Measurements from ENCODE around the gene SSTR4.
"Not testable (repeated sequence)": the region's sequence is repeated elsewhere in the genome, so short reads cannot be mapped to it uniquely, and the experiment has no call there.

The SSTR4 gene, protein sequence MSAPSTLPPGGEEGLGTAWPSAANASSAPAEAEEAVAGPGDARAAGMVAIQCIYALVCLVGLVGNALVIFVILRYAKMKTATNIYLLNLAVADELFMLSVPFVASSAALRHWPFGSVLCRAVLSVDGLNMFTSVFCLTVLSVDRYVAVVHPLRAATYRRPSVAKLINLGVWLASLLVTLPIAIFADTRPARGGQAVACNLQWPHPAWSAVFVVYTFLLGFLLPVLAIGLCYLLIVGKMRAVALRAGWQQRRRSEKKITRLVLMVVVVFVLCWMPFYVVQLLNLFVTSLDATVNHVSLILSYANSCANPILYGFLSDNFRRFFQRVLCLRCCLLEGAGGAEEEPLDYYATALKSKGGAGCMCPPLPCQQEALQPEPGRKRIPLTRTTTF

DNA sequence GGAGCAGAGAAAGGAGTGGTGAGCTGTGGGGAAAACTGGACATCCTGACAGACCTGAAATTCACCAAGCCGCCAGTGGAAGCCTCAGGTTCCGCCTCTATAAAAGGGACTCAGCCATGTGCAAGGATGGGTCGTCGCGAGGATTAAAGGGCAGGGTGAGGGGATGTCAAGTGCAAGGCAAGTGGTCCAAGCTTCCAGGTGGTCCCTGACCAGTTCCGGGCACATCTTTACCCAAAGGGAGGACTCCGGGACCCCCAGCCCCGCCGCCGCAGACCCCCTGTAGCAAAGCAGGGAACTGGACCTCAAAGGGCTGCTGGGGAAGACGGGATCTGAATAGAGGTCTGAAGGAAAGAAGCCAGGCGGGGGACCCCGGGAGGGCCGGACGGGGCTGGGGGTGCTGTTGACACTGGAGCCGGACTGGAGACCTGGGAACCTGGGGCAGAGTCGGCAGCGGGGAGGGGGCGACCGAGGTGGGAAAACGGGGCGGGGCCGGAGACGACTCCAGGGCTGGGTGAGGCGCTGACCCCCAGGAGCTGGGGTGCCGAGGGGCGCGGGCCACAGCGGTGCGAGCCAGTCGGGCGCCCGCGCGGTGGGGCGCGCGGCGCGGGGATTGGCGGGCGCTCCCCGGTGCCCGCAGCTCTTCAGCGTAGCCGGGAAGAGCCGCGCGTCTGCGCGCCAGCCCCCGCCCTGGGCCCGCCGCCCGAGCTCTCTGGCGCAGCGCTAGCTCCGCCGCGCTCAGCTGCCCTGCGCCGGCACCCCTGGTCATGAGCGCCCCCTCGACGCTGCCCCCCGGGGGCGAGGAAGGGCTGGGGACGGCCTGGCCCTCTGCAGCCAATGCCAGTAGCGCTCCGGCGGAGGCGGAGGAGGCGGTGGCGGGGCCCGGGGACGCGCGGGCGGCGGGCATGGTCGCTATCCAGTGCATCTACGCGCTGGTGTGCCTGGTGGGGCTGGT lies at the start of gene SSTR4:
Gene SSTR4, plus strand, starts transcription at position 592 of the 951 bp plus-strand sequence. Its CDS starts 172 bp downstream, at position 764.
- DNase-seq (ENCODE audit: low spot score): no peak

DNA sequence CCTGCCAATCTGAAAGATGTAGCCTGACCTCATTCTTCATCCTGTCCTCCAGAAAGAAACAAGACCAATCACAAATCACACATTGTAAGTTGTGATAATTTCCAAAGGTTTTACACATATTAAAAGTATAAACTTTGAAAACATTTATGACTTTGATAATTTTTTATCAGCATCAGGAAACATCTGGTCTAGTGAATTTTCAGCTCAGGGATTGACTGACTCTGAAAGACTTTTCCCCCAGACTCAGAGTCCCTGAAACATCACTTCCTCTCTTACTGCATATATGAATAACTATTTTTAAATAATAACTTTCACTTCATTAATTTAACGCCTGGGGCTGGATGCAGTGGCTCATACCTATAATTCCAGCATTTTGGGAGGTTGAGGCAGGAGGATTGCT lies 48.5 kb upstream of the SSTR4 start:
- DNase-seq (ENCODE audit: low spot score): no peak

DNA sequence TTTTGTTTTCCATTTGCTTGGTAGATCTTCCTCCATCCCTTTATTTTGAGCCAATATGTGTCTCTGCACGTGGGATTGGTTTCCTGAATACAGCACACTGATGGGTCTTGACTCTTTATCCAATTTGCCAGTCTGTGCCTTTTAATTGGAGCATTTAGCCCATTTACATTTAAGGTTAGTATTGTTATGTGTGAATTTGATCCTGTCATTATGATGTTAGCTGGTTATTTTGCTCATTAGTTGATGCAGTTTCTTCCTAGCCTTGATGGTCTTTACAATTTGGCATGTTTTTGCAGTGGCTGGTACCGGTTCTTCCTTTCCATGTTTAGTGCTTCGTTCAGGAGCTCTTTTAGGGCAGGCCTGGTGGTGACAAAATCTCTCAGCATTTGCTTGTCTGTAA lies 43.7 kb upstream of the SSTR4 start:
- not testable (repeated sequence) for DNase-seq (ENCODE audit: low spot score)

DNA sequence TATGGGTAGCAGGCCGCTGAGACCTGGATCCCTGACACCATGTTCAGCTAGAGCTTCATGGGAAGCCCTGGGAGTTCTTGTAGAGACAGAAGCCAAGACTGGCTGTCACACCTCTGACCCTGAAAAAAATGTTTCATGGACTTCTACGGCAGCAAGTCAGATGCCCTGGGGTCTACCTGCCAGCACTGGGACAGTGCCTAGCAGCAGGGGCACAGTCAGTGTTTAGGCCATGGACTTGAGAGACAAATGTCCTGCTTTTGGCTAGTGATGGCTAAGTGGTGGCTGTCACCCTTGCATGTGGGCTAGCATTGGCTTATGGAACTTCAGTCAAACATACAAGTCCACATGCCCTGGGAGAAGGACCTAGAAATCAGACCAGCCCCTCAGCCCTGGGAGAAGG lies 41.3 kb upstream of the SSTR4 start:
- no peak for DNase-seq (ENCODE audit: low spot score)

DNA sequence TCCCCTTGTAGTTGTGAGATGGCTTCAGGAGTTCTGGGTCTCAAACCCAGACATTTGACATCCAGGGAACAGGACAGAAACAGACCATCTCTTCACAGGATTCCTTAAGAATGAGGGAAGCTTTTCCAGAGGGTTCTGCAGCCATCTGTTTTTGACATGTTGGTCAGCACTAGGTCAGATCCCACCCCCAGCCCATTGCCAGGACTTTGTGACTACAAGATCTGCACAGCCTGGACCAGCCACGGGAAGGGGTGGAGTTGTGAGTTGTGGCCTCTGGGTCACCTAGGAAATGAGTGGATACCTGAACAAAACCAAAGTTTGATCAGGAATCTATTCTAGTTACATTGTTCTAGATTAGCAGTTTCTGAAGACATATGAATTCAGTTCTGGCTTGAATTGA lies 39.2 kb upstream of the SSTR4 start:
- no peak for DNase-seq (ENCODE audit: low spot score)

DNA sequence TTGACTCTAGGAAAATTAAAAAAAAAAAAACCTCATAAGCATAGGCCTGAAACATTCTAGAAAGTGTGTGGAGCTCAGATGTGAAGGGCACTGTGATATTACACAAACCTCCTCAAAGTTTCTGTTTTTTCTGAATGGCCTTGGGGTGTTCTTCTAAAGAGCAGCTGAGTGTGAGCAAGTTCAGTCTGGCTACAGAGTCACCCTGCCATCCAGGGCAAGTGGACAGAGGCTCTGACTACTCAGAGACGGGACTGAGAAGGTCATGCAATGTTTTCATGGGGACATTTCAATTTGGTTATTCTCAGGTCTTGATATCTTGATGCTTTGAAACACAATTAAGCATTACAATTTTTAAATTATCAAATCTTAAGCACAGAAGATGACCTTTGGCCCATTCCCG lies 36.6 kb upstream of the SSTR4 start:
- DNase-seq (ENCODE audit: low spot score): no peak

DNA sequence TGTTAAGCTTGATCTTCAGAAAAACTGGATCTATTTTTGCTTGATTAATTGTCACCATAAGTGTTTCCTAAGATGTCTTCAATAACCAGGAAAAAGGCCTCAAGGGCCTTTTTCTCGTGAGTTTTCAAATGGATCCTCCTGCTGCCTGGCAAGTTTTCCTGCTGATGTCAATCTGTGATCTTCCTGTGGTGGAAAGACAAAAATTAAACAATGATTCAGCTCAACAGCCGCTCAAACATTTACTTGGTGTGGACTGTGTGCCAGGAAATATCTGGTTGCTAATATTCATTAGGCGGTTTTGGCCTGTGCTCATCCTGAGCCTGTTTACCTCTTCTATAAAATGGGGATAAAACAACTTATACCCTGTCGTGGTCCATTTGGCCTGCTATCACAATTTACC lies 35.4 kb upstream of the SSTR4 start:
- no peak for DNase-seq (ENCODE audit: low spot score)

DNA sequence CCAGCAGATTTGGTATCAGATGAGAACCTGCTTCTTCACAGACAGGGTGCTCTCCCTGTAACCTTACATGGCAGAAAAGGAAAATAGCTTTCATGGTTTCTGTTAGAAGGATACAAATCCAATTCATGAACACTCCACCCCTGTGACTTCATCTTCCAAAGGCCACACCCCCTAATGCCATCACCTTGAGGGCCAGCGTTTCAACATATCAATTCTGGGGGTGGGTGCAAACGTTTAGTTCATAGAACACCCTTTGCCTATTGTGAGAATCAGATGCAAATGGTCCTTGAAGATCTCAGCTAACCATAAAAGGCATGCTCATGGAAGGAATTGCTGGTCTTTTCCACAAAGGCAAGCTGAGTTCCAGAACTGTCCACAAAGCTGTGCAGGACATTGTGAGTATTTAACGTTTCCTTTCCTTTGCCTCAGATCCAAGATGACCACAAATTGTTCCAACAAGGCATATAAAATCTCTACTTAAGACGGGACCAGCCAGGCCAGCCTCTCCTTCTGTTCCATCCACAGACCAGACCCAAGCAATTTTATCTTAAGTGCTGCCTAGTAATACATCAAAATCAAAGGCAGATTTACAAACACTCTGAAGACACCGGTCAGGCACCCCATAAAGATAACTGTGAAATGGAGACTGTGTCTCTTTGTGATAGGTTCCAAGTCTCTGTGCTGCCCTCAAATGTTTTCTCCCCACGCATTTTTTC lies 34.7 kb upstream of the SSTR4 start:
- no peak for DNase-seq (ENCODE audit: low spot score)

DNA sequence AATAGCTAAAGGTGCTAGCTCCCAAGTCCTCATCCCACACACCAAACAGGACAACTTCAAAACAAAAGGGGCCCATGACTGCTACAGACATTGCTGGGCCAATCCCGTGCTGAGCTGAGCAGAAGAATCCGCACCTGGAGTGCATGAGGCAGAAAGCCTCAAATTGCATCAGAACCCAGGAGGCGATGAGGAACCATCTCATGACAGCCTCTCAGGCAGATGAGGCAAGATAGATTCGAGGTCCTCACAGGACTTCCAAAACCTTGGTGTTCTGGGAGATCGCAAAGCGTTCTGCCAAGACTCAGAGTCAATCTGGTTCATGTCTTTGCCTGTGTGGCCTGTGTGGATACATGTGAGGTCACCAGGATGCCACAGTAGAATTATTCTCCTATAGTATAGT lies 32.8 kb upstream of the SSTR4 start:
- no peak for DNase-seq (ENCODE audit: low spot score)

DNA sequence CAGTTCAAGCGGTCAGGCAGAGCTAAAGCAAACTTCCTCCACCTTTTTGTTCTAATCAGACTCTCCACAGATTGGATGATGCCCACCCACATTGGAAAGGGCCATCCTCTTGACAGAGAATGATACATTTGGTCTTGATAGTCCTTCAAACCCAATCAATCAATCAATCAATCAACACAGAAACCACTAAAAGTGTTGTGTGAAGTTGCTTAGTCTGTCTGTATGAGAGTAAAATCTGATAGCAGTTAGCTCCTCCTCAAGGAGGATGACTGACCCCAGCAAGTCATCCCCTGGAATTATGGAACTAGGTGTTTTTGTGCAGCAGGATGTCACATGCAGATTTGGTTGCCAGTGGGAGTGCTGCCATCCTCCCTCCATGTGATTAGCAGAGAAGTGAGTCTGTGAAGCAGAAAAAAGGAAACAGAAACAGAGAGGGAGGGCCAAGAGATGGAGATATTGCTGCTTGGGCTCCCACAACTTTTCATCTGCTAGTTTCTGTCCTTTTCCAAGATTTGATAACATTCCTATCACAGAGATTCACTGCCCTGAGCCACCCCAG lies 32.0 kb upstream of the SSTR4 start:
- no peak for DNase-seq (ENCODE audit: low spot score)

DNA sequence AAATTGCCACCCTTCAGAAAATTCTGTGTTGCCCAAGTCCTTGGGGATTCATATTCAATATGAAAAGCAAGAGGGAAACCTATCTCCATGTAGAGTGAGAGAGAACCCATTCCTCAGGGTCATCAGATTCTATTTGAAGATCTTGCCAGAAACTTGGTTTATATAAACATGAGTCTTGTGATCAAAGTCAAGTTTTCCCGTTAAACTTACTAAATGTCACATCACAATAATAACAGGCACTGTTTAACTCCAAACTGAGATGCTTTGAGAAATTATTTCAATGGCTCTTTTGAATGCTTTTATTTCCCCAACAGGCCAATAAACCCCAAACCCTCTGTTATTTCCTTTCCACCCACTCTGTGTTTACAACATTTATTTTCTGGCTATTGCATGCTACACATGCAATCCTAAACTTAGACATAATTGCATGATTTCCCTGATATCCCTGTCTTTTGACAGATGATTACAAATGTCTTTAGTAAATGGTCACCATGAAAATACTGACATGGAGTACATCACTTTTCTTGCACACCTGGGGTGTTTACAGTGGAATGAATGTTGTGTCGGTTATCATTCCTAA lies 31.1 kb upstream of the SSTR4 start:
- DNase-seq (ENCODE audit: low spot score): no peak

DNA sequence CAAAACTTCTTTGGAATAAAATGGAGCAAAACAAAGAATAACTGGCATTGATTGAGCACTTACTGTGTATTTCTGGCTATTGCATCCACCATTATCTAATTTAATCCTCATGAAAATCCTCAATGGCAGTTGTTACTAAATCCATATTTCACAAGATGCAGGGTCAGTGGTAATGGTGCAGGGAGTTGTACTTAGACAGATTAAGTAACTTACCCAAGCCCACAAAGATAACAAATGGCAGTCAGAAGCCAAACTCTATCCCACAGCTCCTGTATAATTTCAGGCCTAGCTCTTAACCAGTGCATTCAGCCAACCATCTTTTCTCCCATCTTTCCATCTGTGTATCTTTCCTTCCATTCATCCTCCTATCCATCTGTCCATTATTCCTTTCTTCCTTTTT lies 29.3 kb upstream of the SSTR4 start:
- no peak for DNase-seq (ENCODE audit: low spot score)

DNA sequence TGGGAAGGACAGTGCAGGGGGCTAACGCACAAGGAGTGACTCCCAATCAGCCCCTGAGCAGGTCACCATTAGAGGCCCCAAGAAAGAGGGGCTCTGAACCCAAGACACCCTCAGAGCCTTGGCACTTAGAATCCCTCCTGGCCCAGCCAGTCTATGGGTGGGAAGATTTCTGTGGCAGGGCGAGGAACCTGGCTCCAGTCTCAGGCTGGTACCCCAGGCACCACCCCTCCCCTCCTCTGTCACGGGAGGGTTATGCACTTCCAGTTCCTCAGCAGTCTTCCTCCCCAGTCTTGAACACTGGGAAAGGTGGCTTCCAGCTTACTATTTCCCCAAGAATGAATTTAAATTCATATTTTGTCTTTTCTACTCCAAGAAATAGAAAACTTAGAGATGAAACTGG lies 27.6 kb upstream of the SSTR4 start:
- DNase-seq (ENCODE audit: low spot score): no peak

DNA sequence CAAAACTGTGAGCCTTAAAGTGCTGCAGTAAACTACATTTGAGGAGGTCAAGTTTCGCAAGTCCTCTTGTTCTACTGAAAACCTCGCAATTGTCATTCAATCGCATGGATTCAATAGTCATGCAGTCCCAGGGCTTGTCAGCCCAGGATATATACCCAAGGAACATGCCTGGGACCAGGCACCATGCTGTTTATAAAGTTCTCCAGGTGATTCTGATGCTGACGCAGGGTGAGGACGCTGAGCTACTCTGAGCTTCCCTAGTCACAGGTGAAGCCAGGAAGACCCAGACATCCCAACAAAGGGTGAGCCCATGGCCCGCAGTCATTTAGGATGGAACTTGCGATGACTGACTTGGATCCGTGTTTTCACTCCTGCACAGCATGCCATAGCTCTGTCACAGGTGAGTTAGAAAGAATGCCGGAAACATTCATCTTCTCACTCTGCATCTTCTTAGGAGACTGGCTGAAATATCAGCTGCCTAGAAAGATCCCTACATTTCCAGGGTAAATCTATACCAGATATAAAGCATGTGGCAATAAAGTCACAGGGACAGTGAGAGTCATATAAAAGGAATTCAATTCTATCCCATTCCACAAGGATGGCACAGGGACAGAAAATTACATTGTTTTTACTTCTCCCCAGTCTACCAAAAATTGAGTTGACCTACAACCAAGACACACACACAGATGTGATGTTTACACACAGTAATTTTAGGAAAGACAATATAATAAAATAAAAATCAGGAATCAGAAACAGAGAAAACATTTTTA lies 27.0 kb upstream of the SSTR4 start:
- no peak for DNase-seq (ENCODE audit: low spot score)

DNA sequence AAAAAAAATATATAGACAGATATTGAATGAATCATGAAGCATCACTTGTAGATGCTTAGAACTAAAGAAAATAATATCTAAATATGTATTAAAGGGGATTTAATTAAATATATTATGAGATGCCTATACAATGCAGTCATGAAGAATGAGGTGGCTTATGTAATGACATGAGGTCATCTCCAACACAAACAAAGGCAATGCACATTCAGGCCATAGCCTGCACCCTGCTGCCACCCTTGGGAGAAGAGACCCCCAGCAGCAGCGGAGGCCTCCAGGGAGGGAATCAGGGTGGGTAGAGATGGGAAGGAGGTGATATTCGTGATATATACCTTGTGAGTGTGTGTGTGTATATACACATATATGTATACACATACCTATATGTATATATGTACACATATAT lies 26.4 kb upstream of the SSTR4 start:
- DNase-seq (ENCODE audit: low spot score): peak; percentile 8

DNA sequence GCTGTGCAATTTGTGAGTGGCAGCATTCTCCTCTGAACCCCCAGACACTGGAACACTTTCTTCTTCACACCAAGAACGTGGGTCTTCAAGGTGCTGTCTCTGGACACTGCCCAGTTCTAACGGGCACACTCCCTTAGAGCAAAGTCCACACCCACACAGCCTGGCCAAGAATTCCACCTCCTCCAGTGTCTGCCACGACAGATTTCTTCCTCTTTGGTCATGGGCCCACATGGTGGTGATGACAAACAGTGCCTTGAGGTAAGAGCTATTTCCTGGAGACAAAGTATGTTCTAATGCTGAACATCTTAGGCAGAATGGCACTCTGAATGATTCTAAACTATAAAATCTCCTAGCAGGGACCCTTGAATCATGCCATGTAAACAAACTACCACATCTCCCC lies 25.5 kb upstream of the SSTR4 start:
- no peak for DNase-seq (ENCODE audit: low spot score)

DNA sequence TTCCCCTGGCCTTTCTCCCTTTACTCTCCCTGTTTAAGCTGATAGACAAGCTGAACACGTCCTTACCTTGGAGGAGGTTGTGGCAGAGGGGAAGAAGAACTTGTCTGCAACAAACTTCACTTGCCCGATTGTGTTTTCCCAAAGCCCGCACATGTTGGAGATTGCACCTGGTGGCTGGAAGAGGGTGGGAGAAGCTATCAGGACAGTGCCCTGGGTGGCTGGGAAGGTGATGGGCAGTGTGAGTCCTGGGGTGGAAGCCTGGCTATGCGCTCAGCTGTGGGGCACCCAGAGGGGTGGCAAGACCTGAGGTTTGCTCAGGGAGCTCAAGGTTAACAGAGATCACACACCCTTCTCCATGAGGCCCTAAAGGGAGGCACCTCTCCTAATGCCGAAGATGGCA lies 25.0 kb upstream of the SSTR4 start:
- no peak for DNase-seq (ENCODE audit: low spot score)

DNA sequence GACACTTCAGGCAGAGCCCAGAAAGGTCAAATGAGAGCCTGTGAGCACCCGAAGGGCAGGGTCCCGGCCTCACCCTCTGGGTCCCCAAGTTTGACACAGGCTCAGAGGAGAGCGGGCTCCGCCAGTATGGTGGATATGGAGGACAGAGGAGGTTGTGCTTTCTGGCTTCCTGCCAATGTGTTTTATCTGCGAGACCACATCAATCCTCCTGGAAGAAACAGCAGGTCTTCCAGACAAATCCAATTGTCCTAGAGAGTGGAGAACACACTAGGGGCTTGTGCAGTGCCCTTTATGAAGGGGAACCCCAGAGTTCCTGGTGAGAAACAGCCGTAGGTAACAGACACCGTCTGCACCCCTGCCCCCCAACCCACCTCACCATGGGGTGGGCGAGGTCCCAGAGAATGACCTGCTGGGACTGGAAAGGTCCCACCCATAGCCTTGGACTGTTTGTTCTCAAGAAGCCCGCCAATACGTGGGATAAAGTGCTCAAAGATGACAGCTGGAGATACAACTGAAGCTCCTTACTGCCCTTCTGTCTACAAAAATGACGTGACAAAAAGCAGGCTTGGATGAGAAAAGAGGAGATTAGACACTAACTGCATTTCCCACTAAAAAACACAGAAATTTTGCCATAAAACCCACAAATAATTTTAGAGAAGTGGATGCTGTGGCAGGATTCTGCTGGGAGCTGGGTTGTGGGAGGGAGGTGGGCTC lies 23.9 kb upstream of the SSTR4 start:
- no peak for DNase-seq (ENCODE audit: low spot score)

DNA sequence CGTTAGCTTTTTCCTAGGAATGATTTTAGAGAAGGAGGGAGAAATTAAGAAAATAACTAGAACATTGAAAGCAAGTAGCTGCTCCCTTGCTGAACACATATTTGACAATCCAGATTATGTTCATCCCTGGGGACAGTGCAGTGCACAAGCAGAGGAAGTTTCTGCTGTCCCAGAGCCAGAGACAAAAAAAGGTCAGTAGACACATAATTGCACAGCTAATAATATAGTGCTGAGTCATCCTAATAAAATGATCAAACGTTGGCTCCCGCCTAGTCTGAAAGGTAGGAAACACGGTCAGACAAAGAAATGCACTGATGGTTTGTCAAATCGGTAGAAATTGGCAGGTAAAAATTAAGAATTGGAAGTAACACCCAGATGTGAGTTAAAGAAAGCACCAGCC lies 21.7 kb upstream of the SSTR4 start:
- DNase-seq (ENCODE audit: low spot score): no peak

DNA sequence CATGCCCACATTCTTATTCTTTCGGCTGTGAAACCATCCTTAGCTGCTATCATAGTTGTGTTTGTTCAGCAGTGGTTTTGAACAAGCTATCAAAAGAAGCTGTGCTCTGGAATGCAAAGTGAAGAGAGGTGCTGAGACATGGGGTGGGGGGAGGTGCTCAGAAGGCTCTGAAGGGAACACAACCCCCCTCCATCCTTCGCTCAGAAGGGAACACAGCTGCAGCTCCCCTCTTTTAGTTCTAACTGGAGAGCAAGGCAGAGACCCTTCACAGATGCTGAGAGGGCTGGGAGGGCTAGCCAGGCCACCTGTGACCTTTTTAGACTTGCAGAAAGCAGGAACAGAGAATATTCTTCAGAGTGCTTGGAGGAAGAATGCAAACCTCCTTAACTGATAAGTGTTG lies 17.6 kb upstream of the SSTR4 start:
- DNase-seq (ENCODE audit: low spot score): no peak

Data from RKO (cell line).